ENCODE data around the gene KHDC3L.
"Not testable (repeated sequence)": the region's sequence is repeated elsewhere in the genome, so short reads cannot be mapped to it uniquely, and the experiment has no call there.

The KHDC3L gene

DNA sequence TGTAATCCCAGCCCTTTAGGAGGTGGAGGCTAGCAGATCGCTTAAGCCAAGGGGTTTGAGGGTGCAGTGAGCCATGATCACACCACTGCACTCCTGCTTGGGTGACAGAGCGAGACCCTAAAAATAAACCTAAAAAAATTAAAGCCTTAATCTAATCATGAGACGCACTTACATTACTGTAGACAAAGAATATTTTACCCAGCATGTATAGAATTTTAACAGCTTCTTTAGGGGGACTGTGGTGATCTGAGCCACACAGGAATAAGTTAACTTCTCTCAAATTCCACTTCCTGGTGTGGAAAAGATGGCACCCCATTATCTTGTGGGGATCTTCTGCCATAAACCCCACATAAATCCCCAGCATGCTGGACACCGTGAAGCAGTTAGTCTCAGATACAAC is 9.5 kb downstream of the KHDC3L start:
- no peak for DNase-seq

DNA sequence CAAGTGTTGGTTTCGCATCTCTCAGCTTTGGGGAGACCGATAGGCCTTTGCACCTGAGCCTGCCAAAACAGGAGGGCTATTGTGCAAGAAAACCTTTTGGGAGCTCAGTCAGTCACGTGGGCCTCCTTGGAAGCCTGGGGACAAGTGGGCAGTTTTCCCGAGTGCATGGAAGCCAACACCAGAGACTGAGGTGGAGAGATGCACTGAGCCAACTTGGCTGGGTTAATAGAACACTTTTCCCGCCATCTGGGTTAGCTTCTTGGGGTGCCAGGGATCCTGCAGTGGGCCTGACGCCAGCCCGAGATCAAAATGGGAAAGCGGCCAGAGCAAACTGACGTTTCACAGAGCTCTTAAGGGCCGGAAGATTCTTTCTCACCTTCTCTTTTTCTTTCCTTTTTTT is 10.1 kb downstream of the KHDC3L start:
- no peak for DNase-seq

DNA sequence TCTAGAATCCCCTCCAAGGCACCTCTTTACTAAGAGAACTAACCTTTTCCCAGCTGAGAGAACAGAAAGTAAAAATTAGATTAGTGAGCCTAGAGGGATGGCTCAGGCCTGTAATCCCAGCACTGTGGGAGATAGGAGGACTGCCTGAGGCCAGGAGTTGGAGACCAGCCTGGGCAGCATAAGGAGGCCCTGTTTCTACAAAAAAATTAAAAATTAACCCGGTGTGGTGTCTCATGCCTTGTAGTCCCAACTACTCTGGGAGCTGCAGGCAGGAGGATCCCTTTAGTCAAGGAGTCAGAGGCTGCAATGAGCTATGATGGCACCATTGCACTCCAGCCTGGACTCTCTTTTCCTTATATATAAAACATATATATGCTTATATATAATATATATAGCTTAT is 12.8 kb downstream of the KHDC3L start:
- no peak for DNase-seq

DNA sequence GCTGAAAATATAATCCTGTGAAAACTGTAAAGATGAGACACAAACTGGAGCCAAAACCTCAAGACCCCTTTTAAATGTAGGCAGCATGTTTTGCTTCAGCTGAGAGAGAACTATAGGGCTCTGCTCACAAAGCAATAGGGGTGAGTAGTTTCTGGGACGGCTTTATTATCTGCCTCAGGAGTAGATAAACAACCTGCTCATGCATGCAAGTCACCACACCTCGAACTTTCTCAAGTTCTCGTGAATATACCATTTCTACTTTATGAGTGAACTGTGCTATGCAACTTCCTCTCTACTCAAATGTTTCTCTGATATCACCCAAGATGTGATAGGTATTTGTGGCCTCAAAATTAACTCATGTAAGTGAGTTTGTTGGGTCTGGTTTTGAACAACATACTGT is 14.8 kb downstream of the KHDC3L start:
- DNase-seq: no peak

DNA sequence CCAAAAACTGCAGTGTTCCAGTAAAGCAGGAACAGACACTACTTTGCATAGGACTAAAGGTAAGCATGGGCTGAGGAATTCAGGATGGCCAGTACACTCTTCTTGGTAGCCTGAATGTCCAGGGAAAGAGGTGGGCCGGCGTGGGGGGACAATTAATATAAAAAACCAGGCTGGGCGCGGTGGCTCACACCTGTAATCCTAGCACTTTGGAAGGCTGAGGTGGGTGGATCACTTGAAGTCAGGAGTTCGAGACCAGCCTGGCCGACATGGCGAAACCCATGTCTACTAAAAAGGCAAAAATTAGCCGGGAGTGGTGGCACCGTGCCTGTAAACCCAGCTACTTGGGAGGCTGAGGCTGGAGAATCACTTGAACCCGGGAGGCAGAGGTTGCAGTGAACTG is 19.1 kb downstream of the KHDC3L start:
- DNase-seq: not testable (repeated sequence)

DNA sequence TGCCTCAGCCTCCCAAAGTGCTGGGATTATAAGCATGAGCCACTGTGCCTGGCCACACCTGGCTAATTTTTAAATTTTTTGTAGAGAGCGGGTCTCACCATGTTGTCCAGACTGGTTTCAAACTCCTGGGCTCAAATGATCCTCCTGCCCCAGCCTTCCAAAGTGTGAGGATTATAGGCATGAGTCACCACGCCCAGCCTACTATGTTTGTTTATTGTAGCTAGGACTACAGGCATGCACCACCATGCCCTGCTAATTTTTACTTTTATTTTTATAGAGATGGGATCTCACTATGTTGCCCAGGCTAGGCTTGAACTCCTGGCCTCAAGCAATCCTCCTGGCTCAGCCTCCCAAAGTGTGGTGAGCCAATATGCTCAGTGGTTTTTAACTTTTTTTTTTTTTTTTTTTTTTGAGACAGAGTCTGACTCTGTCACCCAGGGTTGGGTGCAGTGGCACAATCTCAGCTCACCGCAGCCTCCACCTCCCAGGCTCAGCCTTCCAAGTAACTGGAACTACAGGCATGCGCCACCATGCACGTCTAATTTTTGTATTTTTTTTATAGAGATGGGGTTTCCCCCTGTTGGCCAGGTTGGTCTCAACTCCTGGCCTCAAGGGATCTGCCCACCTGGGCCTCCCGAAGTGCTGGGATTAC is 20.1 kb downstream of the KHDC3L start:
- no peak for DNase-seq

DNA sequence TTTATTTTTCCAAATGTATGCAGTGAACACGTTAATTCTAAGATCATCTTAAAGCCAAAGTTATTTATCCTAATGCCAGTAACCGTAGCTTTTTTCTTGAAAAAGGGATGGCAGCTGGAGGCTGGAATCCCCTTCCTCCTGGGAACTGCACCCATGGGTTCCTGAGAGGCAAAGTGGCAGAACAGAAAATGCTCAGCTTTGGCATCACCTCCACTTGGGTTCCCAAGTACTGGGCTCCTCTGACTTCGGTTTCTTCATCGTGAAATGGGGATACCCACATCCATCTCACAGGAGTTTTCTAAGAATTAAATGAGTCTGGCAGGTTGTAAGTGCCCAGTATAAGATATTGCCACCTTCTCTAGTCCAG is 26.0 kb downstream of the KHDC3L start:
- no peak for DNase-seq

DNA sequence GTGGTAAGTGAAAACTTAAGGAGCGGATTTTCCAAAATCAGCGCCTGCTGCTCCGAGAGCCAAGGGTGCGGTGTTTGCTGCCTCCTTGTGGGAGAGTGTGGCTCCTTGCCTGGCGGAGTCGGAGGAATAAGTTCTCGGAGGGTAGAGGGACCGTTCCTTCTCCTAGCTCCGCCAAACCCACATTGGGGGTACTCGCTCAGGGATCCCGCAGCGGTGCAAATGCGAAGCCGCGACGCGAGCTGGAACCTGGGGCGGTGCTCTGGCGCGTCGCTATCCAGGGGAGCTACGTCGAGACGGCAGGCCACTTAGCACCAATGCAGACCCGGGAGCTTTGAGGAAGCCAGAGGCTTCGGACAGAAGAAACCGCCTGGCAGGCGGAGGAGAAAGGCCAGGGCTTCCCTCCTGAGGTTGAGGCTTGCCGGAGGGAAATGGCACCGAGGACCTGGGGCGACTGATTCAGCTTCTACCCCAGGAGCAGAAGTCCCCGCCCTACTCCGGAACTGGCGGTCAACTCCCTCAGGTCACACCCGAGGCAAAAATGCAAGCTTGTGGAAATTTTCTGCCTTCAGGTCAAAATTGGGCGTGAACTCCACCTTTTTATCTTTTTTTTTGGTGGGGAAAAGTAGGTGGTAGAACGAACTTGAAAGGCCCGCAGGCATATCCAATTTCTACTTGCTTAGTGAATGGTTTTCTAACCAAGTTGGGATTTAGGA is 26.5 kb downstream of the KHDC3L start:
- no peak for DNase-seq

DNA sequence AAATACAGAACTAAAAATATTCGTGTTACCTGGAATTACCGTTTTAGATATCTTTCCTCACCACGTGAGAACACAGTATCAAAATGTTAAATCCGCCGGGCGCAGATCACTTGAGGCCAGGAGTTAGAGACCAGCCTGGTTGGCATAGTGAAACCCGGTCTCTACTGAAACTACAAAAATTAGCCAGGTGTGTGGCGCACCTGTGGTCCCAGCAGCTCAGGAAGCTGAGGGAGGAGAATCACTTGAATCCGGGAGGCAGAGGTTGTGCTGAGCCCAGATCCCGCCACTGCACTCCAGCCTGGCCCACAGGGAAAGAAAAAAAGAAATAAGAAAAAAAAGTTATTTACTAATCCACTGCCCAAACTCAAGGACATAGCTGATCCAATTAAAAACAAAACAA is 27.4 kb downstream of the KHDC3L start:
- DNase-seq: no peak

DNA sequence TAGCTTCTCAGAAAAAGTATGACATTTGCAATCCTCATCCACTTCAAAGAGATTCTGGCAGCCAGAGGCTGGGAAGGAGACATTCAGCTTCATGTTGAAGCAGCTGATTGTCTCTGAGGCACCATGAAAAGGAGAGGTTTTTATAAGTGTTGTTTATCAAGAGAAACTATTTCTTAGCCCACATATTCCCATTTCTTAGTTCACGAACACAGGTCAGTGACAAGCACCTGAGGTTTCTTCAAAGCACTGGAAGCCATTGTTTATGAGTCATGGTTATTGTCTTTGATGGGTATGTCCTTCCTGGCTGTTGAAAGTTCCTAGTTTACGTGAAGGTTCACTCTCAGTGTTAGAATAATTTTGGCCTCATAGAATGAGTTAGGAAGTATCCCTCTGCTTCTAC is 29.2 kb downstream of the KHDC3L start:
- DNase-seq: no peak

DNA sequence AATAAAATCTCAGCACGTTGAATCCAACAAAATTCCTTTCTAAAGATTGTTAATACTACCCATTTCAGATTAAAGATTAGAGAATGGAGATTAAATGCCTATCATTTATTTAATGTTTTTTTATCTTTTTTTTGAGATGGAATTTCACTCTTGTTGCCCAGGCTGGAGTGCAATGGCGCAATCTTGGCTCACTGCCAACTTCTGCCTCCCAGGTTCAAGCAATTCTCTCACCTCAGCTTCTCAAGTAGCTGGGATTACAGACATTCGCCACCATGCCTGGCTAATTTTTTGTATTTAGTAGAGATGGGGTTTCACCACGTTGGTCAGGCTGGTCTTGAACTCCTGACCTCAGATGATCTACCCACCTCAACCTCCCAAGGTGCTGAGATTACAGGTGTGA is 29.7 kb downstream of the KHDC3L start:
- not testable (repeated sequence) for DNase-seq

DNA sequence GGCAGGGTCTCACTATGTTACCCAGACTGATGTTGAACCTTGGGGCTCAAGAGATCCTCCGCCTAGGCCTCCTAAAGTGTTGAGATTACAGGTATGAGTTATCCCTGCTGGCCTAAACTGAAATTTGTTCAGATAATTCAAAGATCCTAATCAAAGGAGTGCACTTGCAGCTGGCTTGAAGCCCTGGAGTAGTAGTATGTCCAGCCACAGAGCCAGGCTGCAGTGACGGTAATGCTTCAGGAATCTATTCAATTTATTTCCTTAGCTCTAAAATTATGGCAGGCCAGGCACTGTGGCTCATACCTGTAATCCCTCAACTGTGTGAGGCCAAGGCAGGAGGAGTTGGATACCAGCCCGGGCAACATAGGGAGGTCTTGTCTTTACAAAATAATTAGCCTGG is 30.8 kb downstream of the KHDC3L start:
- no peak for DNase-seq

DNA sequence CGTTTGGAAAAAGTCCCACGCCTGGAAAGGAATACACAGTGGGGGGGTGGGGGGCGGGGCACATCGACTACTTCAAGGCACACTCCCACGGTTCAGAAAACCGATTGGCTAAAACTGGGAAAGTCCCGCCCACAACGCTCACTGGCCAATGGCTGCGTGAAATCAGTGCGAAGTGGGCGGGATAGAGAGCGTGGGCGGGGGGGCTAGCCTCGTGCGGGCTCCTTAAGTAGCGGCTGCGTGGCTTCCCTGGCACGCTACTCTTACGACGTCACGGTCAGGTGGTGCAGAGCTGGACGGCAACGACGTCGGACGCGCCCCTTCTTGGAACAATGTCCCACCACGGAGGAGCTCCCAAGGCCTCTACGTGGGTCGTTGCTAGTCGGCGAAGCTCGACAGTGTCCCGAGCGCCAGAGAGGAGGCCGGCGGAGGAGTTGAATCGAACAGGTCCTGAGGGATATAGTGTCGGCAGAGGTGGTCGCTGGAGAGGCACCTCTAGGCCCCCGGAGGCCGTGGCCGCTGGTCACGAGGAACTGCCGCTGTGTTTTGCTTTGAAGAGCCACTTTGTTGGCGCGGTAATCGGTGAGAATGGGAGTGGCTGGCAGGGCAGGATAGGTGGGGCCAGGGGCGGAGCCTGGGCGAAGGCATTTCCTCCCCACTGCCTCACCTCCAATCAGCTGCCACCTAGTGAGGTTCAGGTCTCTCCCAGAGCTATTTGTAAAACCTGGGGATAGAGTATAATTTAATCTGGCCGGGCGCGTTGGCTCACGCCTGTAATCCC is 32.3 kb downstream of the KHDC3L start, which contains the start of gene DDX43:
Gene DDX43 (plus strand): TSS at position 252 of the 778 bp plus-strand sequence. CDS start 78 bp downstream, at position 330.
- no peak for DNase-seq

DNA sequence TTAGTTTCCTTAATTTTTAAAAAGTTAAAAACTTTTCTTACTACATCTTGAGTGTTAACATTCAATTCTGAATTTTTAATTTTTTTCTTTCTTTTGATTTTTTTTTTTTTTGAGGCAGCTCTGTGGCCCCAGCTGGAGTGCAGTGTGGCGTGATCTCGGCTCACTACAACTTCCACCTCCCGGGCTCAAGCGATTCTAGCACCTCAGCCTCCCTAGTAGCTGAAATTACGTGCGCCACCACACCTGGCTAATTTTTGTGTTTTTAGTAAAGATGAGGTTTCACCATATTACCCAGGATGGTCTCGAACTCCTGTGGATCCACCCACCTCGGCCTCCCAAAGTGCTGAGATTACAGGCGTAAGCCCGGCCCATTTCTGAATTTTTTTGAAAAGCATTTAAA is 33.4 kb downstream of the KHDC3L start:
- no peak for DNase-seq

DNA sequence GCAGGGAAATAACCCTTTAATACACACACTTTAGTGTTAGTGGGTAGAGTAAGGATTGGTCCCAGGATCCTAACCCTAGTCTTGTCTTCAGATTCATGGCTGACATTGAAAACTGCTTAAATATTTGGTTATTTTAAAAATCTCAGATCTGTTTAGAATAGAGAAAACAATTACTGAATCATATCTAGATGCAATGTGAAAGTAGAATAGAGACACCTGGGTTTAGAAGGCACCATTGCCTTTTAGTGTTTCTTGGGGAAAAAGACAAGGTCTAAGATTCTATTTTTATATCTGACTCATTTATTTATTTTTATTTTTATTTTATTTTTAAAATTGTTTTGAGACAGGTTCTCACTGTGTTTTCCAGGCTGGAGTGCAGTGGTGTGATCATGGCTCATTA is 38.2 kb downstream of the KHDC3L start:
- no peak for DNase-seq

DNA sequence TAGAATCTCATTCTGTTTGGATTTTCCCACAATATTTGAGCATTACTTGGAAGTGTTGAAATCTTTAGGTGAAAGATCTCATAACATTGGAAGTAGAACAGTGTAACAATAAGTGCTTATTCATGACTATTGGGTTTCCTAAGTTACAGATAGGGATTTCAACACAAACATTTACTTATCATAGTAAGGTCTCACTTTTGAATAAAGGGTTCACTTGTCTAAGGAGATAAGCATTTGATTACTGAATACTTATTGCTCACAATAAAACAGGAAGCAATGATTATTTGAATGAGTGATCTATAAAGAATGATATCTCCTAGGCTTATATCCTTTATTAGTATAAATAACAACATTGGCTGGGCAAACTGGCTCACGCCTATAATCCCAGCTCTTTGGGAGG is 46.9 kb downstream of the KHDC3L start:
- no peak for DNase-seq

DNA sequence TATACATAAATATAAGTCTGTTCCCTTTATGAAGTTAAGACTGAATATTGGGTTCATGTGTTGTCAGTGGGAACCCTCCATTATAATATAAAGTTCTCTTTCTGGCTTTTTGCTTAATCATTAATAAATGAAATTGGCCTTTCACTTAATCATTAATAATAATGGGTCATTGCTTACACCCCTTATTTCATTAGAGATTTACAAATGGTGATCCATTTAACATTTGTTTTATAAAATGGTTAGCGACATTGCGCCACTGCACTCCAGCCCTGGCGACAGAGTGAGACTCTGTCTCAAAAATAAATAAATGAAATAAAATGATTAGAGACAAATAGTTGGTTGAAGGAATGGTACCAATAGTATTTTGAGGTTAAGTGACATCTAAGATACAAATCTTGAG is 50.6 kb downstream of the KHDC3L start:
- DNase-seq: no peak
